Erythroblast (primary cell): Measurements from ENCODE around the gene SKIDA1.

Experiments used
- DNase-seq, 2 experiments: peaks; one replicate each; lab custom pipeline; 2025; lab: John Stamatoyannopoulos, UW
- GATA1 ChIP-seq: IDR thresholded peaks from 2 replicates; pipeline ENCODE4 v1.6.1; 2011; ENCODE audit warnings: low read depth, mild to moderate bottlenecking, control low read depth, low read length, moderate library complexity
- POLR2A ChIP-seq: IDR thresholded peaks from 2 replicates; pipeline ENCODE4 v1.6.1; 2011; ENCODE audit warnings: mild to moderate bottlenecking, low read length

Gene SKIDA1

DNA sequence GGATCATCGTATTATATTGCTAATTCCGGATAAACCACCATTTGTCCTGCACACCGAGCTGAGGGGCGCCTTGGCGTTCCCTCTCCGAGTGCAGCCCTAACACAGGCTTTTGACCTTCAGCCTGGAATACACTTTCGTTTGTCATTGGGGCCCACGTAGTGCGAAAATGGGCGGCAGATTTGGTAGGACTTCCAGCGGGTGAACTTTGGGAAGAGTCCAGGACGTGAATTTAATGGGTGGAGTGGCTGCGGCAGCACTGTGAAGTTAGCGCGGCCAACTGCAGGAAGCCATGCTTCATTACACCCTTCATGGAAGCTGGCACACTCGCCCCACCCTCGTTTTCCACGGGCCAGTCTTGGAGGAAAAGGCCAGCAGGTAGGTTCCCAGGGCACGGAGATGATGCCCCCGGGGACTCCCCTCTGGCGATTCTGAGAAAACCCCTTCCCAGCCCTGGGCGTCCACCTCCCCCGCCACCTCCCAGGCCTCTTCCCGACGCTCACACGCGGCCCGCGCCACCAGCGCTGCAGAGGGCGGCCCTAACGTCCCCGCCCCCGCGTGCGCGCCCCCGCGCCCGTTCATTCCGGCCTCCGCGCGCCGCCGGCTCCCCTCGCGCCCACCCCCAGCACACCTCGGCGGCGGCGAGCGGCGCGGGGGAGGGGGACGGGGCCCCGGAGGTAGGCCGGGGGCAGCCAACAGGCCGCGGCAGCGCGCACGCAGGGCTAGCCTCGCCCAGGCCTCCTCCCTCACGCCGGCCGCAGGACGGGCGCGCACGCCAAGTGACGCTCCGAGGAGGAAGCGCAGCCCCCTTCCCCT lies 8.2 kb upstream of the SKIDA1 start, which contains the start of gene MLLT10:
Gene MLLT10 (plus strand): TSS at position 766 of the 813 bp plus-strand sequence. CDS start 413 bp downstream, outside the sequence.
- TF ChIP-seq POLR2A (peak; percentile 89), GATA1 (no peak)
- DNase-seq: peak; percentile 93 to 95

DNA sequence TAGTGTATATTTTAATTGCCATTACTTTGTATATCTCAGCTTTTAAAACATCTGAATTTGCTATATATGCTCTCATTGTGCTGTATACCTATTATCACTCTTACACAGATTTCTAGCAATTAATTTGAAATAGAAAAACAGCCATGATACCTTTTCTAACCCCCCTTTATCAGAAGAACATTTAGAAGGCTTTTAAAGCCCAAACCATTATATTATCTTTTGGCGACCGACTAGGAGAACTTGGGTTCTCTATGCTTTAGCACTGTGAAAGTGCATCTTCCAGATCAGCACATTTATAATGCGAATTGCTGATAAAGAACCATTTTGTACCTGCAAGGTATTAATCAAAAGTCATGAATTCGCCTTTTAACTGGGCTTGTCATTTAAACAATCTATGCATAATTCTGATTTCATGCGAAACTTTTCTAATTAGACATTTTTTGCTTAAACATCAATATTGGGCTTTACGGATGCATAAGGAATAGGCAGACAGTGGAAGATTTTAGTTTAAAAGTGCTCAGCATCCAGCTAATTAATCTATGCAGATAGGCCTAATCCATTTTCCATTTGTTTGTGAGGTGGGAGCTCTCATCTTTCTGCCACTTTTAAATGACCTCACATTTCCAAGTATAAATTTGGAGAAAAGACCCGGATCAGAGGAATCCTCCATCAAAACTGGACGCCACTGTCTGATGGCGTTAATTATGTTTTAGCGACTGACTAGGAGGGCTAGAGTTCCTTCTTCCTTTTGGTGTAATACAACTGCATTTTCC lies 7.4 kb upstream of the SKIDA1 start:
- DNase-seq: peak; percentile 45 to 49
- TF ChIP-seq GATA1: no peak
- TF ChIP-seq POLR2A: no peak

GRCh38 chr10:21531164-21531563 lies 5.7 kb upstream of the SKIDA1 start:
- peak; percentile 13 to 20 for DNase-seq
- TF ChIP-seq GATA1 (no peak), POLR2A (no peak)

DNA sequence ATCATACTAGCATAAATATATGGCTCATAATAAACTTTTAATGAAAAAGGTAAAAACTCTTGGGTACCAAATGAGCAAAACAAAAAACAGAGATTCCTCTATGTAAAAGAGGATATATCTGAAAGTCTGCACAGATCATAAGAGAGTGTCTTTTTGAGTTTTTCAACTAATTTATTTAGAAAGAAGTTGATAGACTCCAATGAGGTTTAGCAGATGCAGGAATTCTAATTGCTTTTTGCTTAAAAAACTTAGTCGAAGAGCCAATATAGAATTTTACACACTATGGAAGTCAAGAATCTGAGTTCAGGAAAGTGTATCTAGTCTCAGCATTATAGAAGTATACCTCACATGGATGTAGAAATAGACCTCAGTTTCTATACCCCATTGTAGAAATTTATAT lies 5.2 kb upstream of the SKIDA1 start:
- no peak for DNase-seq
- TF ChIP-seq GATA1 (no peak), POLR2A (no peak)

DNA sequence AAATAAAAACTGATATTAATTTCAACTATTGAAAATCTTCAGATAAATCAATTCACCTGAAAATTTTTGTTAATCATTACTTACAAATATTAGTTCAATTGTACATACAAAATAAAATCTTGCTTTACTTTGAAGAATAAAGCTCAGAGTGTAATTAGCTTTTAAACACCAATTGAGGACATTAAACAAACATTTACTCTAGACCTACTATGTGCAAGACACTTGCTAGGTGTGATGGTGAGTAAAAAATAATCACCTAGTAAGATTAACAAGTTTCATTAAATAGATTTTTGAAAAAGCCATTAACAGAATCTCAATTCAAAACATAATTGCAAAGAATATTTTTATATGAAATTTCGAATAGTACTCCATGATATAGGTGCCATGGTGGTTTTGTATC lies 4.7 kb upstream of the SKIDA1 start:
- TF ChIP-seq POLR2A (no peak), GATA1 (no peak)
- DNase-seq: no peak

DNA sequence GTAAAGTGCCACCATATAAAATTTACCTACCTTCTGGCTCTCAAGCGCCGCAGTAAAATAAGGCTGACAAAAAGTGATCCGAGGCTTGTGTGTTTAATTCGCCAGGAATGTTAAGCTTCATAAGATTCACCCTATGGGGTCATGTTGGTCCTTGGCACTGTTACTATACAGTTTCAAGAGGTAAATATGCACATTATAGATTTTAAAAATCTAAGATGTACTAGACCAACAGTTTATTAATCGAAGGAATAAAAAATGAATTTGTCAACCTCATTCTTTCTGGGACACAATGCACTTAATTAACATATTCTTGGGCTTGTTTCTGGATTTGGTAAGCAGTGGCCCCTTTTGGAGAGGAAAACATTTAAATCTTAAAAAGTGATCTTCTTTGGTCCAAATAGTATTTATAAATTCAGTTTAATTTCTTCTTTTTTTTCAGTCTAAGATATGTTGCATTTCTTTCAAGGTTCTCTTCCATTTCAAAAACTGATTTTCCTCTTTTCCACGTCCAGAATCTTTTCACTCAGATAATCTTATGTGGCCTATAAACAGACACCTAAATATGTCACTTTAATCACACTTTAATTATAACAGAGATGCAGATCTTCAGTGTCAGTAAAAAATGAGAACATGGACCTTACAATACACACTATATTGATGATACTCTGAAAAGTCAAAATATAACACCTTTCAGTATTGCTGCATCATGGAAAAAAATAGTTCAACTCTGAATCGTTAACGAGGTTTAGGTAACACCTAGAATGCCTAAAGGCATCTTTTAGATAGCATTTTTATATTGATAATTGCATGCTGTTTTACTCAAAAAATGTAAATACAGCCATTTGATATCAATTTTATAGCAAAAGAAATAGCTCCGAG lies 3.8 kb upstream of the SKIDA1 start:
- no peak for TF ChIP-seq GATA1
- no peak for TF ChIP-seq POLR2A
- DNase-seq: peak in 1 of 2 experiments; percentile 36

DNA sequence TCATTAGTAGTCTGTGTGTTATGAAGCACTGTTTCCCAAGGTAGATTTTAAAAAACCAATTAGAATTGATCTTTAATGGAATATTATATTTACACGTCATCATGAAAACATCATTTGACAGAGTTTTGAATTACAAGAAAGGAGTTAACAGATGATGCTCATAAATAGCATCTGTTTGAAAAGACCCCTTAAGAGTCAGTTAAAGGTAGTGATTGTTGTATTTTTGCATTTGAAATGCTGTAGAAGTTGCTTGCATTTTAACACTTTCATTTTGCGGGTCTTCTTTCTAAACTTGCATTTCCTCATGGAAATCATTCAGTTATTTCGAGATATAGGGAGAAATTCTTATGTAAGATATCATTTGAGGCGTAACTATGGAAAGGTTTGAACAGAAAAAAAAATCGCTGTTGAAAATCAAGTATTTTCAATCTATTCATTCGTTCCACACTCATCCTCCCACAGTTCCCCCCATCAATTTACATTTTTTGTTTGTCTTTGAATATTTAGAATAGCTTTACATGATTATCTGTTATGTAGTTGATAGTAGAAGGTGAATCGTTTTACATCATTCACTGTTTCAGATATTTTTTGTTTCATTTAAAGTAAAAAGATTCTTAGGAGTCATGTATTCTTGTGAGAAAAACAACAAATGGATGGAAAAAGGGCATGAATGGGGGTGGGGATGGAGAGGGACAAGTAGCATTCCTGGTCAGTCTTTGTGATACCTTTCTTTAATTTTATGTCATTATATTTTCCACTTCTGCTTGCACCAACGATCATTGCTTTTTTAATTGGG lies 3.0 kb upstream of the SKIDA1 start:
- TF ChIP-seq POLR2A (no peak), GATA1 (no peak)
- DNase-seq: peak; percentile 33 to 54

- DNase-seq: peak; percentile 73 to 81
- TF ChIP-seq GATA1 (no peak), POLR2A (no peak)
Observed at GRCh38 chr10:21527598-21528235, 2.2 kb upstream of the SKIDA1 start.

DNA sequence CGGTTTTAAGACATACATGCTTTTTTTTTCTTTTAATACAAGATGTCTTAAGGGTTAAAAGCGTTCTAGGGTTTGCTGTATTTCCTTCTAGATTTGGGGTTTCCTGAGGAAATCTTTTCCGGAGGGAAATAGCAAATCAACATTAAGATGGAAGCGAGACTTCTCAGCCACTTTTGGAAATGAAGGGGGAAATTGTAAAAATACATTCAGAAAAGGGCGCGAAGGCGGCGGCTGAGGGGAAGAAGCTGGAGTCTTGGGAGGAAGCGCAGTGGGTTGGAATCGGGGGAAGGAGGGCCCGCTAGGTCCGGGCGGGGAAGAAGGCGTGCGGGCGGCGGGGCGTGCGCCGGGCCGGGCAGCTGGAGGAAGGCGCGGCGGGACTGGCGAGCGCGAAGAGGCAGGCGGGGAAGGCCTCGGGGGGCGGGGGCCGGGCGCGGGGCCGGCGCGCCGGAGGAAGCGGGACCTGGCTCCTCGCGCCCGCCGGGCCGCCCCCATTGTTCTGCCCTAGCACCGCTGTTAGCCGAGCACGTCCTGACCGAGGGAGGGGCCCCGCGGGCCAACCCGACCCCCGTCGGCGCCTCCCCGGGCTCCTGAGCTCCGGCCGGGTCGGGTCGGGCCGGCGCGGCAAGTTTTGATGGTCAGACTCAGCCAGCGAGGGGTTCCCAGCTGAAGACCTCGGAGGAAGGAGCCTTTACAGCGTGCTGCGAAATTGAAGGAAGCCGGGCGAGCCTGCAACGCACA lies 1.5 kb upstream of the SKIDA1 start:
- TF ChIP-seq GATA1: no peak
- peak; percentile 23 for TF ChIP-seq POLR2A
- peak; percentile 82 to 87 for DNase-seq

DNA sequence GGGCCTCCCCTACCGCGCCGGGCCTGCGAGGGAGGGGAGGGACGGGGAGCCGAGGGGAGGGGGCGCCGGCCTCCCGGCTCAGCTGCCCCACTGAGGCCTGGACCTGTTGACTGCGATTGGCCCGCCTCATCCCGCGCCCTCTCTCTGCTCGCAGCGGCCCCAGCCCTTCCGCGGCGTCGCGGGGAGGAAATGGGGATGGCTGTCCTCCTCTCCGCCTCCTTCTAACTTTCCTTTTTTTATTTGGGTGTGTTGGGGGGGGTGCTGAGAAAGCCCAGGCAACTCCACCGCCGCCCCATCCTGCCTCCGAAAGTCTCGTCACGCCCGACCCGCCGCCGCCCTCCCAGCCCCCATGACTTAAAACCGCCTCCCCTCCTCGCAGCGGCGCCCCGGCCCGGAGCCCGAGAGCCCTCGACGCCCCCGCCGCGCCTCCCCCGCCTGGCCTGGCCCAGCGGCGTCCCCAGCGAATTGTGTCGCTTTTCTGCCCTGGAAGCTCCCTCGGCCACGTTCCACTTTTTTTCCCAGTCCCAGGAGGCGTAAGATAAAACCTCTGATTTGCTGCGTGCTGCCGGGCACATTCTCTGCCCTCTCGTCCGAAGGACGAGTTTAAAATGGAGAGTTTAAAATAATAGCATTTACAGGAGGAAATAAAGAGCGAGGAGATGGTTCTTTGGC lies 842 bp upstream of the SKIDA1 start:
- TF ChIP-seq GATA1 (no peak), POLR2A (no peak)
- peak; percentile 86 to 91 for DNase-seq
